ENCODE measurements around the gene DUOX1. TPM values are rescaled to one million over a fixed set of nuclear protein-coding genes. Genes with fewer than 3 reads are reported as not detected.

The DUOX1 gene
- total RNA-seq, 3 donors from 2014 or later = 0.80 to 7.2 (median 1.6) TPM

- peaks cover 0 to 4% of the 10 kb centered on the region in 2 donors for H3K27me3 ChIP-seq
- no peaks in the 10 kb centered on the region for H3K4me1 ChIP-seq
- peak in 1 of 2 donors; percentile 14 for DNase-seq (ENCODE audit: low spot score in 2 of 2)
- no peak overlapping the region for H3K27ac ChIP-seq
- intact Hi-C loops (cut with DNase I; ENCODE audit: low total_unique reads) = no loop called here
- no peak overlapping the region for H3K4me3 ChIP-seq
- TF ChIP-seq POLR2A (IDR thresholded peaks at IDR 0.05) = no peak
- TF ChIP-seq POLR2AphosphoS5 (IDR thresholded peaks at IDR 0.05) = no peak
- TF ChIP-seq CTCF (IDR thresholded peaks at IDR 0.05) = no peak
- no peaks in the 10 kb centered on the region for H3K36me3 ChIP-seq
- H3K9me3 ChIP-seq = no peaks in the 10 kb centered on the region
Observed at GRCh38 chr15:45093622-45094357, 36.0 kb upstream of the DUOX1 start.

- intact Hi-C loops (cut with DNase I; ENCODE audit: low total_unique reads) = no loop called here
- H3K4me3 ChIP-seq = no peak overlapping the region
- TF ChIP-seq POLR2A (IDR thresholded peaks at IDR 0.05) = no peak
- TF ChIP-seq POLR2AphosphoS5 (IDR thresholded peaks at IDR 0.05) = no peak
- no peak for TF ChIP-seq CTCF (IDR thresholded peaks at IDR 0.05)
- no peaks in the 10 kb centered on the region for H3K9me3 ChIP-seq
- no peak overlapping the region for H3K27ac ChIP-seq
- H3K36me3 ChIP-seq = no peaks in the 10 kb centered on the region
- H3K27me3 ChIP-seq = peaks cover 0 to 4% of the 10 kb centered on the region in 2 donors
- DNase-seq (ENCODE audit: low spot score in 2 of 2) = peak in 1 of 2 donors; percentile 48
- no peaks in the 10 kb centered on the region for H3K4me1 ChIP-seq
Observed at GRCh38 chr15:45094358-45094730, 35.5 kb upstream of the DUOX1 start.

- peak in 1 of 2 donors; percentile 39 for DNase-seq (ENCODE audit: low spot score in 2 of 2)
- Histone ChIP-seq H3K27ac (no peak overlapping the region), H3K9me3 (no peaks in the 10 kb centered on the region), H3K4me3 (no peak overlapping the region), H3K36me3 (no peaks in the 10 kb centered on the region), H3K27me3 (no peaks in the 10 kb centered on the region), H3K4me1 (no peaks in the 10 kb centered on the region)
- TF ChIP-seq POLR2AphosphoS5 (IDR thresholded peaks at IDR 0.05) (no peak), CTCF (IDR thresholded peaks at IDR 0.05) (no peak), POLR2A (IDR thresholded peaks at IDR 0.05) (no peak)
- intact Hi-C loops (cut with DNase I; ENCODE audit: low total_unique reads) = no loop called here
Observed at GRCh38 chr15:45095661-45096060, 34.1 kb upstream of the DUOX1 start.

- Histone ChIP-seq H3K4me1 (no peaks in the 10 kb centered on the region), H3K36me3 (no peaks in the 10 kb centered on the region), H3K27me3 (peaks cover 0 to 6% of the 10 kb centered on the region in 2 donors), H3K9me3 (no peaks in the 10 kb centered on the region), H3K27ac (no peak overlapping the region), H3K4me3 (no peak overlapping the region)
- TF ChIP-seq POLR2A (IDR thresholded peaks at IDR 0.05) (no peak), CTCF (IDR thresholded peaks at IDR 0.05) (no peak), POLR2AphosphoS5 (IDR thresholded peaks at IDR 0.05) (no peak)
- DNase-seq (ENCODE audit: low spot score in 2 of 2) = peak in 1 of 2 donors; percentile 24
- intact Hi-C loops (cut with DNase I; ENCODE audit: low total_unique reads) = no loop called here
Observed at GRCh38 chr15:45097466-45097865, 32.3 kb upstream of the DUOX1 start.

GRCh38 chr15:45099549-45100165 is 30.1 kb upstream of the DUOX1 start:
- Histone ChIP-seq H3K27ac (no peak overlapping the region), H3K27me3 (peaks cover 0 to 6% of the 10 kb centered on the region in 2 donors), H3K4me3 (no peak overlapping the region), H3K36me3 (no peaks in the 10 kb centered on the region), H3K9me3 (no peaks in the 10 kb centered on the region), H3K4me1 (no peaks in the 10 kb centered on the region)
- intact Hi-C loops (cut with DNase I; ENCODE audit: low total_unique reads) = no loop called here
- peak in 1 of 2 donors; percentile 41 for DNase-seq (ENCODE audit: low spot score in 2 of 2)
- TF ChIP-seq CTCF (IDR thresholded peaks at IDR 0.05) (no peak), POLR2A (IDR thresholded peaks at IDR 0.05) (no peak), POLR2AphosphoS5 (IDR thresholded peaks at IDR 0.05) (no peak)
